Measurements from ENCODE around the gene HOXA10.

The HOXA10 gene

GRCh38 chr7:27202018-27202861 is 28.1 kb upstream of the HOXA10 start:
- no peak overlapping the region for H3K27ac ChIP-seq (ENCODE audit: low read length)
- H3K9ac ChIP-seq (ENCODE audit: low read depth, low read length), result no peak overlapping the region
- no peak overlapping the region for H3K4me3 ChIP-seq (ENCODE audit: low read length)
- peaks cover 99% of the 10 kb centered on the region for H3K27me3 ChIP-seq (ENCODE audit: insufficient read depth, low read length)
- H3K4me1 ChIP-seq (ENCODE audit: insufficient read depth, low read length), result no peaks in the 10 kb centered on the region
- H3K9me3 ChIP-seq (ENCODE audit: insufficient read depth, low read depth, low read length), result peaks cover 15% of the 10 kb centered on the region; the same call in 1 of the 2 replicates
- H3K36me3 ChIP-seq (ENCODE audit: insufficient read depth, low read depth, low read length), result no peaks in the 10 kb centered on the region

DNA sequence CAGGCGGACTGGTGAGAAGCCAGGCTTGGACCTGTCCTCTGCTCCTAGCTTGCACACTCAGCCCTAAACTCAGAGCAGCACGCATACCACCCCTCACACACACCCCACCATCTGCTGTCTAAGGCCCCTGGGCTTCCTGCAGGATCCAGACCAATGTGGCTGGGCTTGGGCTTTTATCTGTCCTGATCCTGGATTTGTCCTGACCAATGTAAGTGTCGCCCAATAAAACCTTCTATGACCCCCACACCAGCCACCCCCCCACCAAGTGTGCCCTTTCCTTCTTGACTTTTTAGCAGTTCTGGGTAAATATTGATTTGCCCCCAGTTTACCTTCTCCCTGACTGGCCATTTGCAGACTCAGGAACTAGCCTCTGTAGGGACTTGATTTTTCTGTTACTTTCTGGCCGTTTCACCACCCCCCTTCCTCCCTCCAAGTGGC is 27.5 kb upstream of the HOXA10 start:
- Histone ChIP-seq H3K36me3 (ENCODE audit: insufficient read depth, low read depth, low read length) (no peaks in the 10 kb centered on the region), H3K9me3 (ENCODE audit: insufficient read depth, low read depth, low read length) (peaks cover 15% of the 10 kb centered on the region; the same call in 1 of the 2 replicates), H3K27ac (ENCODE audit: low read length) (no peak overlapping the region), H3K9ac (ENCODE audit: low read depth, low read length) (no peak overlapping the region), H3K4me3 (ENCODE audit: low read length) (no peak overlapping the region), H3K27me3 (ENCODE audit: insufficient read depth, low read length) (peaks cover 99% of the 10 kb centered on the region), H3K4me1 (ENCODE audit: insufficient read depth, low read length) (no peaks in the 10 kb centered on the region)

DNA sequence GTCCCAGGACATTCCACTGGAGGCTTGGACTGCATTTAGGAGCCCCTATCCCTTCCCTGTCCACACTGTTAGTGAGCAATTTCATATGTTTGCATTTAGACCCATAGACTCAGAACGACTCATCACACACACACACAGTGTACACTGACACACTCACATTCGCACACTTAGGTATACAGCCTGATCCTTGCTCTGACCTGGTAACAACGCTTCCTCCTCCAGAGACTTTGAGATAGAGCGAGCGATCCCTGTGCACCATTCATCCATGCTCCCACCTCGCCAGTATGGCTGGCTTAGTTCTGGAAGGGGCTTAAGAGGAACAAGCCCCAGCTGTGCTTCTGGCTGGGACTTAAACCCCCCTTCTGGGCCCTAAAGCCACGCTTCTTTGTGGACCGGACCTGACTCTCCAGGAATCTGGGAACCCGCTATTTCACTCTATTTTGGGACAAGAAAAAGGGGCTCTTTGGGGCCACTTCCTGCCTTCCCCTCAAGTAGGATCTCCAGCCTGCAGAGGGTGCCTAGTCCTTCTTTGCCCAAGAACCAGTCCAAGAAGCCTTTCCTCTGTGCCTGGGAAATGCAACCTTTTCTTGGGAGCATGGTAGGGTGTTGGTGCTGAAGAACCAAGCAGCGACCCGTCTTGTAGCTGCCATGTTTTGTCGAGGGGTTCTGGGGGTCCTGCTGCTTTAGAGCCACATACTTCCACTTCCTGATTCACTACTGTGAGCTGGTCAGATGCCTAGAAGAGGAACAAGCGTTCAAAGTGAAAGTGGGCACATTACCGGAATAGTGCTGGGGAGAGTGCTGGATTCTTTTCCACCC is 26.9 kb upstream of the HOXA10 start:
- no peak overlapping the region for H3K4me3 ChIP-seq (ENCODE audit: low read length)
- H3K4me1 ChIP-seq (ENCODE audit: insufficient read depth, low read length), result no peaks in the 10 kb centered on the region
- peaks cover 99% of the 10 kb centered on the region for H3K27me3 ChIP-seq (ENCODE audit: insufficient read depth, low read length)
- H3K9me3 ChIP-seq (ENCODE audit: insufficient read depth, low read depth, low read length), result peaks cover 15% of the 10 kb centered on the region; the same call in 1 of the 2 replicates
- H3K9ac ChIP-seq (ENCODE audit: low read depth, low read length), result no peak overlapping the region
- H3K27ac ChIP-seq (ENCODE audit: low read length), result no peak overlapping the region
- no peaks in the 10 kb centered on the region for H3K36me3 ChIP-seq (ENCODE audit: insufficient read depth, low read depth, low read length)

GRCh38 chr7:27199849-27200760 is 26.0 kb upstream of the HOXA10 start, which contains the start of gene HOXA13:
Gene HOXA13 (minus strand): TSS chr7:27200091. CDS start chr7:27200077, 14 bp downstream.
- H3K9me3 ChIP-seq (ENCODE audit: insufficient read depth, low read depth, low read length), result peaks cover 9% of the 10 kb centered on the region; the same call in 1 of the 2 replicates
- H3K27me3 ChIP-seq (ENCODE audit: insufficient read depth, low read length), result peaks cover 99% of the 10 kb centered on the region
- no peaks in the 10 kb centered on the region for H3K4me1 ChIP-seq (ENCODE audit: insufficient read depth, low read length)
- H3K36me3 ChIP-seq (ENCODE audit: insufficient read depth, low read depth, low read length), result no peaks in the 10 kb centered on the region
- H3K9ac ChIP-seq (ENCODE audit: low read depth, low read length), result no peak within 1 kb of the TSS
- peak within 1 kb of the TSS; percentile 29; the same call in 1 of the 2 replicates for H3K4me3 ChIP-seq (ENCODE audit: low read length)
- no peak within 1 kb of the TSS for H3K27ac ChIP-seq (ENCODE audit: low read length)

GRCh38 chr7:27198871-27199801 is 25.0 kb upstream of the HOXA10 start:
- Histone ChIP-seq H3K4me3 (ENCODE audit: low read length) (no peak overlapping the region), H3K4me1 (ENCODE audit: insufficient read depth, low read length) (no peaks in the 10 kb centered on the region), H3K9me3 (ENCODE audit: insufficient read depth, low read depth, low read length) (peaks cover 9% of the 10 kb centered on the region; the same call in 1 of the 2 replicates), H3K27ac (ENCODE audit: low read length) (no peak overlapping the region), H3K36me3 (ENCODE audit: insufficient read depth, low read depth, low read length) (no peaks in the 10 kb centered on the region), H3K9ac (ENCODE audit: low read depth, low read length) (no peak overlapping the region), H3K27me3 (ENCODE audit: insufficient read depth, low read length) (peaks cover 99% of the 10 kb centered on the region)

- H3K9me3 ChIP-seq (ENCODE audit: insufficient read depth, low read depth, low read length), result peaks cover 9% of the 10 kb centered on the region; the same call in 1 of the 2 replicates
- no peak overlapping the region for H3K4me3 ChIP-seq (ENCODE audit: low read length)
- H3K4me1 ChIP-seq (ENCODE audit: insufficient read depth, low read length), result no peaks in the 10 kb centered on the region
- H3K27ac ChIP-seq (ENCODE audit: low read length), result no peak overlapping the region
- H3K9ac ChIP-seq (ENCODE audit: low read depth, low read length), result no peak overlapping the region
- peaks cover 99% of the 10 kb centered on the region for H3K27me3 ChIP-seq (ENCODE audit: insufficient read depth, low read length)
- no peaks in the 10 kb centered on the region for H3K36me3 ChIP-seq (ENCODE audit: insufficient read depth, low read depth, low read length)
These were observed 24.2 kb upstream of the HOXA10 start for GRCh38 chr7:27198138-27198841.

DNA sequence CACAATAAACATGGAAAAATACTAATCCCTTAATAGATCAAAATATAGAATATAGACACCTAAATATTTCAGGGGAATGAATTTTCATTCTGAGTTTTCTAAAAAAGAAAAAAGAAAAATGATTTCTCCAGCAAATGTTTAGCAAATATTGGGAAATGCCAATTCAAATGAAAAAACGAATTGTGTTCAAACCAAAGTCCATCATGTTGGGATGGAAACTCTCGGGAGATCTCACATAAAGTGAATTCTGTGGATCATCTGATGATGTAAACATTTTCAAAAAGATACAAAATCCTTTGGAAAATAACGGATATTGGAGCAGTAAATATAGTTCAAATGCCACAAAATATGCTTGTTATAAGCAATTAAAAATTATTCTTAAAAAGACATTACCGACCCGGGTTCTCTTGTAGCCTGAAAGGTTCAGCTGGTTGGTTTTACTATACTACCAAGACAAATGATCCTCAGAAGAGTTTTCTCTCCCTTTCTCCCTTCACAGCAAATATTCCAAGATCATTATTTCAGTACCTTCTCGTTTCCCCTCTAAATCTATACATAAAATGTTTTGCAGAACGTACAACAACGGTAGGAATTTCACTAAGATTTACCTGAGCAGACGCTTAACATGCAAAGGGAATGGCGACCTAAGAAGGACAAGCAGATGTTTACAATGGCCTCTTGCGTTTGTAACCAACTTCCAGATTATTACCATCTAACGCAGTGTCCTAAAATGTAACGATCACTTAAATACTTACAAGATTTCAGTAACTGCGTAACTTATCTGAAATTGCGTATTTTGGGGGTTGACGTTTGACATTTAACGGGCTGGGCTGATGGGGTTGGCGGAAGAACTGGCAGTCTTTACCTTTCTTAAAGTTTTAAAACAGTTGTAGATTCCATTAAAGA is 23.3 kb upstream of the HOXA10 start:
- Histone ChIP-seq H3K27me3 (ENCODE audit: insufficient read depth, low read length) (peaks cover 99% of the 10 kb centered on the region), H3K36me3 (ENCODE audit: insufficient read depth, low read depth, low read length) (no peaks in the 10 kb centered on the region), H3K9ac (ENCODE audit: low read depth, low read length) (no peak overlapping the region), H3K27ac (ENCODE audit: low read length) (no peak overlapping the region), H3K4me1 (ENCODE audit: insufficient read depth, low read length) (no peaks in the 10 kb centered on the region), H3K4me3 (ENCODE audit: low read length) (no peak overlapping the region), H3K9me3 (ENCODE audit: insufficient read depth, low read depth, low read length) (peaks cover 9% of the 10 kb centered on the region; the same call in 1 of the 2 replicates)

DNA sequence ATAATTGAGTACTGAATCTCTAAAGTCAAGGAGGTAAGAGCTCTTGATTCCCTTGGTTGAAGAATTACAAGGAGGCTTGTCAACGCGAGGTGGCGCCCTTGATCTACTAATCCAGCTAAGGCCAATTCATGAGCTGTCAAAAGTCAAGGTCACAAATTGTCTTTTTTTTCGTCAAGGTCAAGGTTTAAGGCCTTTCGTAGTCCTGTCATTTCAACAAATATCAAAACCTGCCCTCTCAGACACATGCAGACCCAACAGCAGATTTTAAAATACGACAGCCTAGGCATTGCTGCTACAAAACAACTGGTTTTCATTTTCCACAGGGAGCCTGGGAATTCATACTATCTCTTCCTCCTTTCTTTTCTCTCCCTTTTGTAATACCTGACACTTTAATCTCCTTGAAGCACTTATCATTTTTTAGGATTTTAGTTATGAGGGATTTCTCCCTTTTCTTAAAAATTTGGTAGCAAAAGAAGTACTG is 22.2 kb upstream of the HOXA10 start:
- peaks cover 99% of the 10 kb centered on the region for H3K27me3 ChIP-seq (ENCODE audit: insufficient read depth, low read length)

DNA sequence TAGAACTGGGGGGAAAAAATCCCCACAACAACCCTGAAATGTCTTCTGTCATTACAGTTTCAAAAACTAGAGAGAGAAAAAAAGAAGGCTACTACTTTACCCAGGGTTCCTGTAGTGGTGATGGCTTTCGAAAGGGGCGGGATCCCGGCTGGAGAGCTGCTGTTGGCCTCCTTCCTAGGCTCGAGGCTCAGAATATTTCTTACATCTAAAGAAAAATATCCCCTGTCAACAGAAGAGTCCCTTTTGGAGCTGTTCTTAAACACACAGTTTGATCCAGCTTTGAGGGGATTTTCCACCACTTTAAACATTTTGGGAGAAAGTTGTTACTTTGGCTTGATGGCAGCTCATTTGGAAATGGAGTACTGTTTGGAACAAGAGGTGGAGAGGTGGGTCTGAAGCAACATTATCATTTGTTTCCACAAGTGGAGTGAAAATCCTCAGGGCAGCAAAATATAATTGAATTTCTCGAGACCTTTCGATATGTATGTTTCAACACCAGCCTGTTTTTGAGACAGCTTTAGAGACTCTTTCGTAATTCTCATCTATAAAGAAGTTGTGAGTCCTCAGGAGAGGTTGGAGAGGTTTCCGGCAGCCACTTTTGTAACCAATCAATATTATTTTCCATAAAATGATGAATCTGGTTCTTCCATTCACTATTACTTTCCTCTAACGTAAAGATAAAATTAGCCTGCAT is 20.7 kb upstream of the HOXA10 start:
- H3K27me3 ChIP-seq (ENCODE audit: insufficient read depth, low read length), result peaks cover 99% of the 10 kb centered on the region
- H3K4me3 ChIP-seq (ENCODE audit: low read length), result no peak overlapping the region
- peaks cover 5% of the 10 kb centered on the region; the same call in 1 of the 2 replicates for H3K9me3 ChIP-seq (ENCODE audit: insufficient read depth, low read depth, low read length)
- H3K4me1 ChIP-seq (ENCODE audit: insufficient read depth, low read length), result no peaks in the 10 kb centered on the region
- no peaks in the 10 kb centered on the region for H3K36me3 ChIP-seq (ENCODE audit: insufficient read depth, low read depth, low read length)
- H3K9ac ChIP-seq (ENCODE audit: low read depth, low read length), result no peak overlapping the region
- H3K27ac ChIP-seq (ENCODE audit: low read length), result no peak overlapping the region

More for the DNA sequence above, 22.2 kb upstream of the HOXA10 start:
- Histone ChIP-seq H3K36me3 (ENCODE audit: insufficient read depth, low read depth, low read length) (no peaks in the 10 kb centered on the region), H3K9me3 (ENCODE audit: insufficient read depth, low read depth, low read length) (peaks cover 6% of the 10 kb centered on the region; the same call in 1 of the 2 replicates), H3K27ac (ENCODE audit: low read length) (no peak overlapping the region), H3K9ac (ENCODE audit: low read depth, low read length) (no peak overlapping the region), H3K4me1 (ENCODE audit: insufficient read depth, low read length) (no peaks in the 10 kb centered on the region), H3K4me3 (ENCODE audit: low read length) (no peak overlapping the region)
